Neural cell (in vitro differentiated cells): ENCODE measurements around the gene SPATA22.
"Not testable (repeated sequence)": the region's sequence is repeated elsewhere in the genome, so short reads cannot be mapped to it uniquely, and the experiment has no call there.

Experiments
- EP300 ChIP-seq: fragments of 450-650 bp; conservative IDR thresholded peaks from 2 replicates; pipeline ENCODE4 v1.6.1; 2014; ENCODE audit warnings: antibody characterized with exemption, mild to moderate bottlenecking, moderate library complexity; ENCODE audit not compliant: poor library complexity, severe bottlenecking
- EZH2 ChIP-seq: fragments of 200-600, 300-800 bp; shearing (Covaris generic), sonication (generic); IDR thresholded peaks from 2 replicates; pipeline ENCODE4 v1.6.1; 2014; ENCODE audit warnings: antibody characterized with exemption, low read length, borderline replicate concordance, mild to moderate bottlenecking; ENCODE audit not compliant: insufficient read depth, poor library complexity, severe bottlenecking
- MXI1 ChIP-seq: fragments of 450-650 bp; conservative IDR thresholded peaks from 2 replicates; pipeline ENCODE4 v1.6.1; 2014; ENCODE audit warnings: antibody characterized with exemption, mild to moderate bottlenecking; ENCODE audit not compliant: poor library complexity, severe bottlenecking
- POLR2AphosphoS5 ChIP-seq: IDR thresholded peaks from 2 replicates; pipeline ENCODE4 v1.6.1; 2012
- SMC3 ChIP-seq: fragments of 450-650 bp; conservative IDR thresholded peaks from 2 replicates; pipeline ENCODE4 v1.6.1; 2014; ENCODE audit warnings: antibody characterized with exemption, mild to moderate bottlenecking, moderate library complexity; ENCODE audit not compliant: poor library complexity
- TAF1 ChIP-seq: IDR thresholded peaks from 2 replicates; pipeline ENCODE4 v1.6.1; 2012; ENCODE audit warnings: low read depth
- TF ChIP-seq, protein P1 (sequence below): fragments of 450-650 bp; IDR thresholded peaks from 2 replicates; pipeline ENCODE4 v1.5.1; 2014; ENCODE audit warnings: antibody characterized with exemption, mild to moderate bottlenecking, moderate library complexity; ENCODE audit not compliant: poor library complexity, severe bottlenecking
- TF ChIP-seq, protein P2 (sequence below): IDR thresholded peaks from 2 replicates; pipeline ENCODE4 v1.6.1; 2012; ENCODE audit warnings: borderline replicate concordance

DNA sequence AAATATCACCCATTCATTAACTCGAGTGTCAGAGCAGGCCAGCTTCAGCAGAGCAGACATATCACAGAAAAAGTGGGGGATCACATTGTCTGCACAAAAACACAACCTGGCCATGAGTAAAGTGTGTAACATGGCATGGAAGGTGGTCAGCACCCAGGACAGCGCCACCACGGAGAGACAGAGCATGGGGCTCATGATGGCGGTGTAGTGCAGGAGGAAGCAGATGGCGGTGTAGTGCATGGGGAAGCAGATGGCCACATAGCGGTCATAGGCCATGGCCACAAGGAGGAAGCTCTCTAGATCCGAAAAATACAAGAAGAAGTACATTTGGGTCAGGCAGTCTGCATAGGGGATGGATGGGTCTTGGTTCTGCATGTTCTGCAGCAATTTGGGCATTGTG, 38.4 kb downstream of the SPATA22 start:
- TF ChIP-seq POLR2AphosphoS5, SMC3, EZH2, TAF1, EP300, MXI1: not testable (repeated sequence)
- TF ChIP-seq, protein P1, sequence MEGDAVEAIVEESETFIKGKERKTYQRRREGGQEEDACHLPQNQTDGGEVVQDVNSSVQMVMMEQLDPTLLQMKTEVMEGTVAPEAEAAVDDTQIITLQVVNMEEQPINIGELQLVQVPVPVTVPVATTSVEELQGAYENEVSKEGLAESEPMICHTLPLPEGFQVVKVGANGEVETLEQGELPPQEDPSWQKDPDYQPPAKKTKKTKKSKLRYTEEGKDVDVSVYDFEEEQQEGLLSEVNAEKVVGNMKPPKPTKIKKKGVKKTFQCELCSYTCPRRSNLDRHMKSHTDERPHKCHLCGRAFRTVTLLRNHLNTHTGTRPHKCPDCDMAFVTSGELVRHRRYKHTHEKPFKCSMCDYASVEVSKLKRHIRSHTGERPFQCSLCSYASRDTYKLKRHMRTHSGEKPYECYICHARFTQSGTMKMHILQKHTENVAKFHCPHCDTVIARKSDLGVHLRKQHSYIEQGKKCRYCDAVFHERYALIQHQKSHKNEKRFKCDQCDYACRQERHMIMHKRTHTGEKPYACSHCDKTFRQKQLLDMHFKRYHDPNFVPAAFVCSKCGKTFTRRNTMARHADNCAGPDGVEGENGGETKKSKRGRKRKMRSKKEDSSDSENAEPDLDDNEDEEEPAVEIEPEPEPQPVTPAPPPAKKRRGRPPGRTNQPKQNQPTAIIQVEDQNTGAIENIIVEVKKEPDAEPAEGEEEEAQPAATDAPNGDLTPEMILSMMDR: not testable (repeated sequence)
- TF ChIP-seq, protein P2, sequence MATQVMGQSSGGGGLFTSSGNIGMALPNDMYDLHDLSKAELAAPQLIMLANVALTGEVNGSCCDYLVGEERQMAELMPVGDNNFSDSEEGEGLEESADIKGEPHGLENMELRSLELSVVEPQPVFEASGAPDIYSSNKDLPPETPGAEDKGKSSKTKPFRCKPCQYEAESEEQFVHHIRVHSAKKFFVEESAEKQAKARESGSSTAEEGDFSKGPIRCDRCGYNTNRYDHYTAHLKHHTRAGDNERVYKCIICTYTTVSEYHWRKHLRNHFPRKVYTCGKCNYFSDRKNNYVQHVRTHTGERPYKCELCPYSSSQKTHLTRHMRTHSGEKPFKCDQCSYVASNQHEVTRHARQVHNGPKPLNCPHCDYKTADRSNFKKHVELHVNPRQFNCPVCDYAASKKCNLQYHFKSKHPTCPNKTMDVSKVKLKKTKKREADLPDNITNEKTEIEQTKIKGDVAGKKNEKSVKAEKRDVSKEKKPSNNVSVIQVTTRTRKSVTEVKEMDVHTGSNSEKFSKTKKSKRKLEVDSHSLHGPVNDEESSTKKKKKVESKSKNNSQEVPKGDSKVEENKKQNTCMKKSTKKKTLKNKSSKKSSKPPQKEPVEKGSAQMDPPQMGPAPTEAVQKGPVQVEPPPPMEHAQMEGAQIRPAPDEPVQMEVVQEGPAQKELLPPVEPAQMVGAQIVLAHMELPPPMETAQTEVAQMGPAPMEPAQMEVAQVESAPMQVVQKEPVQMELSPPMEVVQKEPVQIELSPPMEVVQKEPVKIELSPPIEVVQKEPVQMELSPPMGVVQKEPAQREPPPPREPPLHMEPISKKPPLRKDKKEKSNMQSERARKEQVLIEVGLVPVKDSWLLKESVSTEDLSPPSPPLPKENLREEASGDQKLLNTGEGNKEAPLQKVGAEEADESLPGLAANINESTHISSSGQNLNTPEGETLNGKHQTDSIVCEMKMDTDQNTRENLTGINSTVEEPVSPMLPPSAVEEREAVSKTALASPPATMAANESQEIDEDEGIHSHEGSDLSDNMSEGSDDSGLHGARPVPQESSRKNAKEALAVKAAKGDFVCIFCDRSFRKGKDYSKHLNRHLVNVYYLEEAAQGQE: not testable (repeated sequence)
